Neutrophil (primary cell): Measurements from ENCODE around the gene GMDS.

Experiments used
- H3K27ac ChIP-seq: fragments of 200-600 bp; sonication (generic); 2 replicates; pipeline ENCODE4 v1.5.1; 2016; ENCODE audit warnings: mild to moderate bottlenecking, moderate library complexity
- H3K27me3 ChIP-seq: fragments of 200-600 bp; sonication (generic); 2 replicates; pipeline ENCODE4 v1.6.0; 2016; ENCODE audit warnings: mild to moderate bottlenecking
- H3K36me3 ChIP-seq: fragments of 200-600 bp; sonication (generic); 2 replicates; pipeline ENCODE4 v1.5.1; 2017
- H3K4me1 ChIP-seq, 2 experiments: fragments of 200-600 bp in 1 of 2; sonication (generic) in 1 of 2; 1 replicate in 1 of 2; 2 replicates in 1 of 2; pipeline versions ENCODE4 v1.5.1 to v1.6.1; 2013 to 2016; ENCODE audit warnings: low read depth in 1 of 2, low read length in 1 of 2, mild to moderate bottlenecking in 1 of 2, moderate library complexity in 1 of 2; ENCODE audit not compliant: control insufficient read depth in 1 of 2, insufficient read depth in 1 of 2
- H3K4me3 ChIP-seq, 2 experiments: fragments of 200-600 bp in 1 of 2; sonication (generic) in 1 of 2; 1 replicate in 1 of 2; 2 replicates in 1 of 2; pipeline ENCODE4 v1.5.1; 2013 to 2016; ENCODE audit warnings: low read depth in 1 of 2, low read length in 1 of 2, mild to moderate bottlenecking in 1 of 2, moderate library complexity in 1 of 2
- H3K9me3 ChIP-seq: fragments of 200-600 bp; sonication (generic); 2 replicates; pipeline ENCODE4 v1.5.1; 2016
- TF ChIP-seq, protein P1 (sequence below): fragments of 200-600 bp; sonication (generic); IDR thresholded peaks from 2 replicates; pipeline ENCODE4 v1.5.1; 2016; ENCODE audit warnings: antibody characterized with exemption

GMDS gene

DNA sequence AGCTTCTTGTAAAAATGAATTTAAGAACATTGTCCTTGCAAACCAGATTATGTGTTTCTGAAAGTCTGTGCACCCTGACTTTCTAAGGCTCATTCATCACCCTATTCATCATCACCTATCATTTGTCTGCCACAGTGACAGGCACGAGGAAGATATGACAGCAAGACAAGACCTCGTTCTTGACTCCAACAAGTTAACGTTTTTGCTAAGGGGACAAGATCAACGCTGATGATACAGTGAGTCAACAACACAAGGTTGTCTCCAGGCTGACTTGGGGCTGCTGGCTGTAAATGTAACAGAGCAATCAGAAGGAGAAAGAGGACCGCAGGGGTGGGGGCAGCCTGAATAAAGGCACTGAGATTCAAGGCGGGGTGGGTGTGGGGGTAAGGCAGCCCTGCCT, 541.5 kb downstream of the GMDS start:
- Histone ChIP-seq H3K27me3 (no peaks in the 10 kb centered on the region), H3K9me3 (no peaks in the 10 kb centered on the region), H3K27ac (no peak overlapping the region), H3K4me3 (no peak overlapping the region), H3K4me1 (peaks cover 33% of the 10 kb centered on the region in 2 experiments), H3K36me3 (no peaks in the 10 kb centered on the region)
- TF ChIP-seq, protein P1, sequence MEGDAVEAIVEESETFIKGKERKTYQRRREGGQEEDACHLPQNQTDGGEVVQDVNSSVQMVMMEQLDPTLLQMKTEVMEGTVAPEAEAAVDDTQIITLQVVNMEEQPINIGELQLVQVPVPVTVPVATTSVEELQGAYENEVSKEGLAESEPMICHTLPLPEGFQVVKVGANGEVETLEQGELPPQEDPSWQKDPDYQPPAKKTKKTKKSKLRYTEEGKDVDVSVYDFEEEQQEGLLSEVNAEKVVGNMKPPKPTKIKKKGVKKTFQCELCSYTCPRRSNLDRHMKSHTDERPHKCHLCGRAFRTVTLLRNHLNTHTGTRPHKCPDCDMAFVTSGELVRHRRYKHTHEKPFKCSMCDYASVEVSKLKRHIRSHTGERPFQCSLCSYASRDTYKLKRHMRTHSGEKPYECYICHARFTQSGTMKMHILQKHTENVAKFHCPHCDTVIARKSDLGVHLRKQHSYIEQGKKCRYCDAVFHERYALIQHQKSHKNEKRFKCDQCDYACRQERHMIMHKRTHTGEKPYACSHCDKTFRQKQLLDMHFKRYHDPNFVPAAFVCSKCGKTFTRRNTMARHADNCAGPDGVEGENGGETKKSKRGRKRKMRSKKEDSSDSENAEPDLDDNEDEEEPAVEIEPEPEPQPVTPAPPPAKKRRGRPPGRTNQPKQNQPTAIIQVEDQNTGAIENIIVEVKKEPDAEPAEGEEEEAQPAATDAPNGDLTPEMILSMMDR = no peak

DNA sequence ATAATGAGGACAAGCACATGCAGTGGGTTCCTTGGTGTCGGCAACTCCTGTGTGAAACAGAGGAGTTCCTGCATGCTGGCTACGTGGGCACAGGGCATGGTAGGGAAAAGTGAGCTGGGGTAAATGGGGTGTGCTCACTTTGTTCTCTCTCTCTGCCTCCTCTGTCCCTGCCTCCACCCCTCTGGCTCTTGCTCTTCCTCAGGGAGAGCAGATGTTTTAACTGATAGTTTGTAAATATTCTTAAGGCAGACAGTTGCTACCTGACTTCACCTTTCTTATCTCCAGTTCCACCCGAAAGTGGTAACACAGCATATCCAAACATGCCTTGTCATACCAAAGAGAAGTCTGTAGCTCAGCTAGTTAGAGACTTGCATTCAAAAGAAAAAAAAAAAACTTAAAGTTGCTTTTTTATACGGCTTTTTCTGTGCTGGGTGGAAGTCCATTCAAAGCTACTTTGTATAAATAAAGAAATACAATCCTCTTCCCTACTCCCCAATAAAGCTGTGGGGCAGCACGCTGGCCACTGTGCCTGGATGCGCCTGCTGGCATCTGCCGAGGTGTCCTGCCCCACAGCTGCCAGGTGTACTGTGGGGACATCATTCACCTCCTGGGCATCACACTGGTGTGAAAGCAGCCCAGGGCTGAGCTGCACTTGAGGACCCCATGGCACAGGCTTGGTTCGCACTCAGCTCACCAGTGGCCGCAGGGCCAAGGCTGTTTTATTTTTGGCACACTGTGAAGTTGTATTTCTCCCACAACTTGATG, 542.1 kb downstream of the GMDS start:
- Histone ChIP-seq H3K4me3 (no peak overlapping the region), H3K27ac (peak overlapping the region; percentile 14), H3K4me1 (peaks cover 33% of the 10 kb centered on the region in 2 experiments), H3K36me3 (no peaks in the 10 kb centered on the region), H3K9me3 (no peaks in the 10 kb centered on the region), H3K27me3 (no peaks in the 10 kb centered on the region)
- TF ChIP-seq, protein P1 = no peak

DNA sequence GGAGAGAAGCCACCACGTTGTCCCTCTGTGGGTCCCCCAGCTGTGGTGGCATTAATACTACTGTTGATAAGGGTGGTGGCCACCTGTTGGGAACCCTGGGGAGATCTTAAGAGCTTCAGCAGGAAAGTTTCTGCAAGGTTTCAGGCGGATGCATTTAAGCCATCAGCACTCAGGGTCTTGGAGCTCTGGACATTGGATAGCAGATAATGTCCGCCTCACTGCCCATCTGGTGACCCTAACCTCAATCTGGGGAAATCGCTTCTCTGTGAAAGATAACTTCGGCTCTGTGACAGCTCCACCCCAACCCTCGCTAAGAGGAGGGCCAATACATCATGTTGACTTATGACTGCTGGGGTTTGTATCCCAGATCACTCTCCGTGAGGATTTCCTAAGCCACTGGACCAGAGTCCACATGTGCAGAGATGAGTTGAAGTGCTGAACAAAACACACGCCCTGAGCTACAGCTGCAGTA, 542.8 kb downstream of the GMDS start:
- H3K4me3 ChIP-seq = no peak overlapping the region
- no peaks in the 10 kb centered on the region for H3K36me3 ChIP-seq
- H3K4me1 ChIP-seq = peaks cover 35 to 36% of the 10 kb centered on the region in 2 experiments
- peak overlapping the region; percentile 14 for H3K27ac ChIP-seq
- H3K9me3 ChIP-seq = no peaks in the 10 kb centered on the region
- no peaks in the 10 kb centered on the region for H3K27me3 ChIP-seq
- TF ChIP-seq, protein P1 = no peak

DNA sequence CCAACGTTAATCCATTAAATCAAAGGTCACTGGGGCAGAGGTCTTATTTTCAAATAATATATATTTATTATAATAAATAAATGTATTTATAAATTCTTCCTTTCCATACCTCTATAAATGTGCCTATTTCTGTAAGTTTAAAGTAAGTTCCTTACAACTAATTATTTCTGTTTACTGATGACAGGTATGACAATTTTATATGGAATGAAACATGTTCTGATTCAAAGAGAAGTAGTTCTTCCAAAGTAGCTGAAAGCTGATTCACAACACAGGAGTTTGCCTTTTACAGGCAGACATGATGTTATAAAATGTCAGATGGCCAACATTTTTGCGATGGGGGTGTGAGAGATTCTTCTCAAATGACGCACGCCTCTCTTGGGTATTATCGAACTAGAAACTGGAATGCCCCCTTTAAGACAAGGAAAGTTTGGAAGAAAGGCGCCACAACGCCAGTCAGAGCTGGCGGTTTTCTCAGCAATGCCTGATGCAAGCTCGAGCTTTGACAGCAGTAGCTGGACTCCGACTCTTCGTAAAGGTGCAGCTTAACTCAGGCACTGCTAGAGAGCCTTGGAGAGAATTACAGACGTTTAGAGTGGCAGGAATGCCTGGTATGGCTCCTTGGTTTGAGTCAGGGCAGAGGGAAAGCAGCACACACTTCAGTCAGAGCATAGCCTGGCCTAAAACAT, 543.6 kb downstream of the GMDS start:
- Histone ChIP-seq H3K36me3 (no peaks in the 10 kb centered on the region), H3K27me3 (no peaks in the 10 kb centered on the region), H3K4me3 (no peak overlapping the region), H3K27ac (no peak overlapping the region), H3K4me1 (peaks cover 36 to 37% of the 10 kb centered on the region in 2 experiments), H3K9me3 (no peaks in the 10 kb centered on the region)
- TF ChIP-seq, protein P1 = no peak

DNA sequence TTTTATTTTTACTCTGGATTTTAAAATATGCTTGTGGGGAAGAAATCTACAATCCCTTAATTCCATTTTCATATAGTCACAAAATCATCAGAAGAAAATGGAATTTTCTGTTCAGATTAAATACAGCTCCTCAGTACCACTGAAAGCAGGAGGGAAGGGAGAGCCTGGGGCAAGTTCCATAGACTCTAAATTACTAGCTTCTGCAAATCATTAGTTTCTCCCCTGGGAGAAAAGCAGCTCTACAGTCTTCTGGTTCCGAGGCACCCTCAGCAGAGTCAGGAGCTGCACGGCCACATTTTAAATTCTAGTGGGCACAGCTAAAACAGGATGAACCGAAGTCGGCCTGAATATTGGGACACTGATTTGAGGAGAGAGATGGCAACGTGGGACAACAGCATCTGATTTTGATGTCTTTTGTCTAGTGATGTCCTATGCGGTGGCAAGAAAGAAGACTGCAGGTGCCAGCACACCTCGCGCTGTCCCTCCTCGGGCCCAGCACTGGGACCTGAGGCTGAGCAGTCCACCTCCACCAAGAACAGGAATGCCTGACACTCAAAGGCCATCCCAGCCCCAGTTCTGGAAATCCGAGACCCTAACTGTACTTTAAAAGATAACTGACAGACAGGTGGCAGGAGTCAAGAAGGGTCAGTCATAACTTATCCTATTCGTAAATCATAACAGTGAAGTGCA, 545.0 kb downstream of the GMDS start:
- H3K9me3 ChIP-seq = no peaks in the 10 kb centered on the region
- no peaks in the 10 kb centered on the region for H3K36me3 ChIP-seq
- H3K4me1 ChIP-seq = peaks cover 36 to 37% of the 10 kb centered on the region in 2 experiments
- TF ChIP-seq, protein P1 = no peak
- H3K27me3 ChIP-seq = no peaks in the 10 kb centered on the region
- H3K27ac ChIP-seq = no peak overlapping the region
- no peak overlapping the region for H3K4me3 ChIP-seq
